Right hindlimb (tissue), 1 donor: ENCODE measurements around the gene MUC5B.
"Not testable (repeated sequence)": the region's sequence is repeated elsewhere in the genome, so short reads cannot be mapped to it uniquely, and the experiment has no call there.

Experiments
- DNase-seq: peaks from one replicate; pipeline ENCODE4 v3.0.0-alpha.2; 2018

Gene MUC5B

DNA sequence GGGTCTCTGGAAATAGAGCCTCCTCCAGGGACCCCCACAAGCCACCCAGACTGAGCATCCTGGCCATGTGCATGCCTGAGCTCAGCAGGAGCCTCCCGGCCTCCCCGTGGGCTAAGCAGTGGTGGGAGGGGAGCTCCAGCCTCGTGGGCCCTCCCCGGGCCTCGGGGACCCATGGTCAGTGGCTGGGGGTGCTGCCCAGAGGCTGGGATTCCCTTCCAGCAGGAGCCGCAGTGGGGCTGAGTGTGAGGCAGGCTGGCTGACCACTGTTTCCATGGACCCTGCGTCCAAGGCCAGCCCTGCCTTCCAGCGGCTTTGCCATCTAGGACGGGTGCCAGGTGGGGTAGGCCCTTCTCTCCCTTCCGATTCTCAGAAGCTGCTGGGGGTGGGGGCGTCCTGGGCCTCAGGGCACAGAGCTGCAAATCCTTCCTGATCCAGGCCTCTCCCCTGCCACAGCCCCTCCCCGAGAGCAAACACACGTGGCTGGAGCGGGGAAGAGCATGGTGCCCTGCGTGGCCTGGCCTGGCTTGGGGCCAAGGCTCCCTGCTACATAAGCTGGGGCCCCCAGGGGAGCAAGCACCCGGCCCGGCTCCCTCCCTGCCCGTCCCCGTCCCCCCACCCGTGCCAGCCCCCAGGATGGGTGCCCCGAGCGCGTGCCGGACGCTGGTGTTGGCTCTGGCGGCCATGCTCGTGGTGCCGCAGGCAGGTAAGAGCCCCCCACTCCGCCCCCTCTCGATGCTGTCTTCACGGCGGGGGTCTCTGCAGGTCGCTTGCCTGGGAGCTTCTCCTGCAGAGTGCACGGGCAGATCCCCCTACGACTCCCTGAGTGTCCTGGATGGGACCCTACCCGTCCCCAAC is at the start of gene MUC5B:
Gene MUC5B, plus strand, starts transcription at position 576 of the 855 bp plus-strand sequence. Its CDS starts 58 bp downstream, at position 634.
- DNase-seq: peak; percentile 62

DNA sequence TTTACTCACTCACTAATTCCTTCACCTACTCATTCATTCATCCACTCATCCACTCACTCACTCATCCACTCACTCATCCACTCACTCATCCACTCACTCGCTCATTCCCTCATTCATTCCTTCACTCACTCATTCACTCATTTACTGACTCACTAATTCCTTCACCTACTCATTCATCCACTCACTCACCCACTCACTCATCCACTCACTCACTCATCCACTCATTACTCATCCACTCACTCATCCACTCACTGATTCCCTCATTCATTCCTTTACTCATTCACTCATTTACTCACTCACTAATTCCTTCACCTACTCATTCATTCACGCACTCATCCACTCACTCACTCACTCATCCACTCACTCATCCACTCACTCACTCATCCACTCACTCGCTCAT is 49.5 kb upstream of the MUC5B start:
- not testable (repeated sequence) for DNase-seq

DNA sequence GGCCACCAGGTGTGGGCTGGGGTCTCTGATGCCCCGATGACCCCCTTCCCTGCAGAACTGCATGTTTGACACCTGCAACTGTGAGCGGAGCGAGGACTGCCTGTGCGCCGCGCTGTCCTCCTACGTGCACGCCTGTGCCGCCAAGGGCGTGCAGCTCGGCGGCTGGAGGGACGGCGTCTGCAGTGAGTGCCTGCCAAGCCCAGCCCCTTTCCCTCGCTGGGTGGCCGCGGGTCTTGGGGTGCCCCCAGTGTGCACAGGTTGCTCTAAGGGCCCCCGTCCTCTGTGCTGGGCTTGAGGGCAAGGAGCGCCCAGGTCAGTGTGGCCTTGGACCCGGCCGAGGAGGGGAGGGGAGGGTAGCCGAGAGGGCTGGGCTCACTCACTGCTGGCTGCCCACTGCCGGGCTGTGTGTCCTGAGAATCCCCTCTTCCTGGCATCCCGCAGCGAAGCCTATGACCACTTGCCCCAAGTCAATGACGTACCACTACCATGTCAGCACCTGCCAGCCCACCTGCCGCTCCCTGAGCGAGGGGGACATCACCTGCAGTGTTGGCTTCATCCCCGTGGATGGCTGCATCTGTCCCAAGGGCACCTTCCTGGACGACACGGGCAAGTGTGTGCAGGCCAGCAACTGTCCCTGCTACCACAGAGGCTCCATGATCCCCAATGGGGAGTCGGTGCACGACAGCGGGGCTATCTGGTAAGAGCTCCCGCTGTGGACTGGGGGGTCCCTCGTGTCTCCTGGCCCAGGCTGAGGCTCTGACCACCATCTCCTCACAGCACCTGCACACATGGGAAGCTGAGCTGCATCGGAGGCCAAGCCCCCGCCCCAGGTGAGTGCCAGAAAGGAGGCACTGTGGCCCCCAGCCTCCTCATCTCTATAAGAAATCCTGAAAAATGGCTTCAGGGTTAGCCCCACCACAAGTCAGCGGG is 48.2 kb upstream of the MUC5B start:
- no peak for DNase-seq

DNA sequence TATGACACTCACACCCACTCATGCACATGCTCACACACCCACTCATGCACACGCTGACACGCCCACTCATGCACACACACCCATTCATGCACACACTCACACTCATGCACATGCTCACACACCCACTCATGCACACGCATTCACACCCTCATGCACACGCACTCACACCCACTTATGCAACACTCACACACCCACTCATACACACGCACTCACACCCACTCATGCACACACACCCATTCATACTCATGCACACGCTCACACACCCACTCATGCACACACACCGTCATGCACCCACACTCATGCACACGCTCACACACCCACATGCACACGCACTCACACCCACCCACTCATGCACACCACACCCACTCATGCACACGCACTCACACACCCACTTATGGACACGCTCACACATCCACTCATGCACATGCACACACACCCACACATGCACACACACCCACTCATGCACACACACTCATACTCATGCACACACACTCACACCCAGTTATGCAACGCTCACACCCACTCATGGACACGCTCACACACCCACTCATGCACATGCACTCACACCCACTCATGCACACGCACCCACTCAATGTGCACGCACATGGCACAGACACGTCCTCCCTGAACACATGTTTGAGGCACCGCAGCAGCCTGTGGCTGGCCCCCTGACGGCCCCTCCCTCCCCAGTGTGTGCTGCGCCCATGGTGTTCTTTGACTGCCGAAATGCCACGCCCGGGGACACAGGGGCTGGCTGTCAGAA is 47.2 kb upstream of the MUC5B start:
- no peak for DNase-seq

GRCh38 chr11:1176224-1177019 is 46.4 kb upstream of the MUC5B start:
- no peak for DNase-seq

DNA sequence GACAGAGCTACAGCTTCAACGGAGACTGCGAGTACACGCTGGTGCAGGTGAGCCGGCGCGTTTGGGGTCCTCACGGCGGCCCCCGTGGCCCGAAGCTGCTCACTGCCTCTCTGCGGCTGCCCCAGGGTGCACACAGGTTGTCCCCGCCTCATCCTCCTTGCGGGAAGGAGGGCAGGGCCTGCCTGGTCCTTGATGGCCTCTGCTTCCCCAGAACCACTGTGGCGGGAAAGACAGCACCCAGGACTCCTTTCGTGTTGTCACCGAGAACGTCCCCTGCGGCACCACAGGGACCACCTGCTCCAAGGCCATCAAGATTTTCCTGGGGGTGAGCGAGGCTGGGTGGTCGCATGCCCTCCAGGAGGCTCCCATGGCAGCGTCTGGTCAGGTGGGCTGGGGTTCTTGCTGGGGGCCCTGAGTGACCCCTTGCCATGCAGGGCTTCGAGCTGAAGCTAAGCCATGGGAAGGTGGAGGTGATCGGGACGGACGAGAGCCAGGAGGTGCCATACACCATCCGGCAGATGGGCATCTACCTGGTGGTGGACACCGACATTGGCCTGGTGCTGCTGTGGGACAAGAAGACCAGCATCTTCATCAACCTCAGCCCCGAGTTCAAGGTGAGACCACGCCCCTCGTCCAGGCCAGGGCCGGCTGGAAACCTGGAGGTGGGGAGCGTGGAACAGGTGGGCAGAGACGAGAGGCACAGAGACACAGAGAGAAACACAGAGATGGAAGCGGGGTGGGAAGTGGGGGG is 45.7 kb upstream of the MUC5B start:
- no peak for DNase-seq

- no peak for DNase-seq
These were observed 45.1 kb upstream of the MUC5B start for GRCh38 chr11:1177771-1178090.

DNA sequence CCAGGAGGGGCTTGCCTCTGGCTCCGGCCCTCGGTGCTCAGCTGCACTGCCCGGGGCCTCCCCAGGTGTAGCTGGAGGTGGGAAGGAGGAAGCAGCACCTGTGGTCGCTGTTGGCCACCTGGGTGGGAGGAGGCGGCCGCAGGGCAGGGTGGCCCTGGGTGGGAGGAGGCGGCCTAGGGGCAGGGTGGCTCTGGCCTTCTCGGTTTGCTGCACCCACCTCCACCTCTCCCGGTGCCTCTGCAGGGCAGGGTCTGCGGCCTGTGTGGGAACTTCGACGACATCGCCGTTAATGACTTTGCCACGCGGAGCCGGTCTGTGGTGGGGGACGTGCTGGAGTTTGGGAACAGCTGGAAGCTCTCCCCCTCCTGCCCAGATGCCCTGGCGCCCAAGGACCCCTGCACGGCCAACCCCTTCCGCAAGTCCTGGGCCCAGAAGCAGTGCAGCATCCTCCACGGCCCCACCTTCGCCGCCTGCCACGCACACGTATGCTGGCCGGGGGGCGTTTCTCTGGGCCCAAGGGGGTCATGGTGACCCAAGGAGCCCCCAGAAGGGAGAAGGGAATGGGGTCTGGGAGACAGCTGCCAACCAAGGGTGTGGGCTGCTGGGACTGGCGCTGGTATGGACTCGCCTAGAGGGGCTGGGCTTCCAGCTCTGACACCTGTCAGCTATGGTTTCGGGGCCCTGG is 44.5 kb upstream of the MUC5B start:
- no peak for DNase-seq

DNA sequence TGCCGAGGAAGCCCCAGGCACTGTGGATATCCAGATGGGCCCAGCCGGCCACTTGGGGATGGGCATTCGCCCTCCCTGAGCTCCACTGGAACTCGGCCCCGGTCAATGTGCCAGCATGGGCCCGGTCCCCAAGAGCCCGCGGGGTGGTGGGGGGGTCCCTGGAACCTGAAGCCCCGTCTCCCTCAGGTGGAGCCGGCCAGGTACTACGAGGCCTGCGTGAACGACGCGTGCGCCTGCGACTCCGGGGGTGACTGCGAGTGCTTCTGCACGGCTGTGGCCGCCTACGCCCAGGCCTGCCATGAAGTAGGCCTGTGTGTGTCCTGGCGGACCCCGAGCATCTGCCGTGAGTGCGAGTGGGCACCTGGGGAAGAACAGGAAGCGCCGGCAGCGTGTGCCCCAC is 44.0 kb upstream of the MUC5B start:
- DNase-seq: no peak

DNA sequence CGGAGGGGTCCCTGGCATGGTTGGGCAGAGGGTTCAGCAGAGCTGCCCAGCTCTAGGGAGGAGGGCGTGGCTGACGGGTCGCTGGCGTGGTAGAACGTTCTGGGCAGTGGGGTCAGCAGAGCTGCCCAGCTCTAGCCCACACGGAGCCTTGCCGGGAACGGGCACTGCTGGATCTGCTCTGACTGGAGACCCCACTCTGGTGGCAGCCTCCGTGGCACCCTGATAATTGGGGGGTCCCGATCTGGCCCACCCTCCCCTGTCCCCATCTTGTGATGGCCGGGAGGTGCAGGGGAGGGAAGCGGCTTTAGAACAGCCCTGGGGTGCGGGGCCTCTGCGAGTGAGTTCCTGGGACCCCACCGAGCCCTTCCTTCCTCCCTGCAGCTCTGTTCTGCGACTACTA is 43.2 kb upstream of the MUC5B start:
- DNase-seq: no peak

DNA sequence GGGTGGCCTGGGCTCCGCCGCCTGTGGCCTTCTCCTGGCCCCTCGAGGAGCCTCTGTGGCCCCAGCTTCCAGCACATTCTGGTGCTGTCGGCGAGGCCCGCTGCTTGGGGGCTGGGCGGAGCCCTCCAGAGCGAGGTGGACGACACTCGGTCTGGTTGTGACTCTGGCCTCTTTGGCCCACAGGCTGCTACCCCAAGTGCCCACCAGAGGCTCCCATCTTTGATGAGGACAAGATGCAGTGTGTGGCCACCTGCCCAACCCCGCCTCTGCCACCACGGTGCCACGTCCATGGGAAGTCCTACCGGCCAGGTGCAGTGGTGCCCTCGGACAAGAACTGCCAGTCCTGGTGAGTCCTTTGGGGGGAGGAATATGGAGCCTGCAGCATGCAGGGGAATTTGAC is 42.7 kb upstream of the MUC5B start:
- DNase-seq: no peak

DNA sequence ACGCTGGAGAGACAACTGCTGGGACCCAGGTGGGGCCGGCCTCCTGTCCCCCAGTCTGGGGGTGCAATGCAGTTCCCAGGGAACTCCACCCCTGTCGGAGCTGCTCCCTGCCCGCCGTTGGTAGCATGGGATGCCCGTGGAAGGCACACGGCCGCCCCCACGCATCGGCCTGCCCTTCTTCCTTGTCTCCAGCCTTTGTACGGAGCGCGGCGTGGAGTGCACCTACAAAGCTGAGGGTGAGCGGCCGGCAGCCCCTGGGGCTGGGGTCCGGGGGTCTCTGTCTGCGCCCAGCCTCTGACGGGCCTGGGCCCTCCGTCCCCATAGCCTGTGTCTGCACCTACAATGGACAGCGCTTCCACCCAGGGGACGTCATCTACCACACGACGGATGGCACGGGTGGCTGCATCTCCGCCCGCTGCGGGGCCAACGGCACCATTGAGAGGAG is 41.9 kb upstream of the MUC5B start:
- no peak for DNase-seq

DNA sequence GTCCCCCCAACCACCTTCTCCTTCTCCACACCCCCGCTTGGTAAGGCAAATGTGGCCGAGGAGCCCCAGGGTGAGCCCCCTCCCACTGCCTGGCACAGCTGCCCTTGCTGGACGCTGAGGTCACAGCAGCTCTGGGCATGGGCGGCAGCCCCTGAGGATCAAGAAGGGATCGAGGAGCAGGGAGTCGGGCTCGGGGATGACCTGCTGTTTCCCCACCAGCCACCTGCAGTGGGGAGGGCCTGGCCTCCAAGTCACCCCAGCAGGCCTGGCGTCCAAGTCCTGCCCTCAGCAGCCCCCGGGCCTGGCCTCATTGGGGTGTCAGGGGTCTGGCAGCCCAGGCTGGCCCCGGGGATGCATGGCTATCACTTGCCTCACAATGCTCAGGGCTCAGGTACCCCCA is 41.4 kb upstream of the MUC5B start:
- DNase-seq: no peak

DNA sequence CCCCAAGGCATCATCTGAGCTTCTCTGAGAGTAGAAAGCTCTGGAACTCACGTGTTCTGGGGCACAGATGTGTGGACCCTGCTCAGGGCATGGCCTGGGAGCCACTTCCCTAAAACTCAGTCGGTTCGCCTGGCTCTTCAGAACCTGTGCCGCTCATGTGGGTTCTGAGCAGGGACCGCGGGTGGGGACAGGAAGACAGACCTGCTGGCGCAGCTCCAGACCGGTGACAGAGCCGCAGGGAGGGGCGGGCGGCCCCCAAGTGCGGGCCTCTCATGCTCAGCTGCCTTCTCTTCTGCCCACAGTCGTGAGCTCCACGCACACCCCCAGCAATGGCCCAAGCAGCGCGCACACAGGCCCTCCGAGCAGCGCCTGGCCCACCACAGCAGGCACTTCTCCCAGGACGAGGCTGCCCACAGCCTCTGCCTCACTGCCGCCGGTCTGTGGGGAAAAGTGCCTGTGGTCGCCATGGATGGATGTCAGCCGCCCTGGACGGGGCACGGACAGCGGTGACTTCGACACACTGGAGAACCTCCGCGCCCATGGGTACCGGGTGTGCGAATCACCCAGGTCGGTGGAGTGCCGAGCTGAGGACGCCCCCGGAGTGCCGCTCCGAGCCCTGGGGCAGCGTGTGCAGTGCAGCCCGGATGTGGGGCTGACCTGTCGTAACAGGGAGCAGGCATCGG is 40.9 kb upstream of the MUC5B start:
- DNase-seq: no peak

DNA sequence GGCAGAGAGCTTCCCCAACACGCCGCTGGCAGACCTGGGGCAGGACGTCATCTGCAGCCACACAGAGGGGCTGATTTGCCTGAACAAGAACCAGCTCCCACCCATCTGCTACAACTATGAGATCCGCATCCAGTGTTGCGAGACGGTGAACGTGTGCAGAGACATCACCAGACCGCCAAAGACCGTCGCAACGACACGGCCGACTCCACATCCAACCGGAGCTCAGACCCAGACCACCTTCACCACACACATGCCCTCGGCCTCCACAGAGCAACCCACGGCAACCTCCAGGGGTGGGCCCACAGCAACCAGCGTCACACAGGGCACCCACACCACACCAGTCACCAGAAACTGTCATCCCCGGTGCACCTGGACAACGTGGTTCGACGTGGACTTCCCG is 38.7 kb upstream of the MUC5B start:
- DNase-seq: not testable (repeated sequence)

GRCh38 chr11:1188451-1189130 is 34.3 kb upstream of the MUC5B start:
- not testable (repeated sequence) for DNase-seq

- not testable (repeated sequence) for DNase-seq
These were observed 33.0 kb upstream of the MUC5B start for GRCh38 chr11:1189816-1190215.

DNA sequence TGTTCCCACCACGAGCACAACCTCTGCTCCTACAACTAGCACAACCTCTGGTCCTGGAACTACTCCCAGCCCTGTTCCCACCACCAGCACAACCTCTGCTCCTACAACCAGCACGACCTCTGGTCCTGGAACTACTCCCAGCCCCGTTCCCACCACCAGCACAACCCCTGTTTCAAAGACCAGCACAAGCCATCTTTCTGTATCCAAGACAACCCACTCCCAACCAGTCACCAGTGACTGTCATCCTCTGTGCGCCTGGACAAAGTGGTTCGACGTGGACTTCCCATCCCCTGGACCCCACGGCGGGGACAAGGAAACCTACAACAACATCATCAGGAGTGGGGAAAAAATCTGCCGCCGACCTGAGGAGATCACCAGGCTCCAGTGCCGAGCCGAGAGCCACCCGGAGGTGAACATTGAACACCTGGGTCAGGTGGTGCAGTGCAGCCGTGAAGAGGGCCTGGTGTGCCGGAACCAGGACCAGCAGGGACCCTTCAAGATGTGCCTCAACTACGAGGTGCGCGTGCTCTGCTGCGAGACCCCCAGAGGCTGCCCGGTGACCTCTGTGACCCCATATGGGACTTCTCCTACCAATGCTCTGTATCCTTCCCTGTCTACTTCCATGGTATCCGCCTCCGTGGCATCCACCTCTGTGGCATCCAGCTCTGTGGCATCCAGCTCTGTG is 30.9 kb upstream of the MUC5B start:
- DNase-seq: not testable (repeated sequence)

- DNase-seq: no peak
These were observed 30.0 kb upstream of the MUC5B start for GRCh38 chr11:1192741-1193325.
